Activated CD4-positive, alpha-beta T cell treated with anti-CD3 and anti-CD28 coated beads, Interleukin-10, Interleukin-2, amounts not matched to agents 100 ng/mL and 50 ng/mL, durations not matched to agents 16 hours and 8 hours (primary cell): ENCODE measurements around the gene BCAS1.

ENCODE experiments used
- DNase-seq: peaks from one replicate; pipeline ENCODE4 v3.0.0-alpha.2; 2020

The BCAS1 gene

GRCh38 chr20:53901064-53901463 is 169.3 kb downstream of the BCAS1 start:
- DNase-seq: no peak

- peak; percentile 38 for DNase-seq
Measured at GRCh38 chr20:53900380-53900999, 169.9 kb downstream of the BCAS1 start.

- DNase-seq: peak; percentile 92
Measured at GRCh38 chr20:53899351-53900167, 170.8 kb downstream of the BCAS1 start.

GRCh38 chr20:53898556-53898931 is 171.8 kb downstream of the BCAS1 start:
- DNase-seq: no peak

- DNase-seq: no peak
Measured at GRCh38 chr20:53897884-53898555, 172.4 kb downstream of the BCAS1 start.

- no peak for DNase-seq
Measured at GRCh38 chr20:53896647-53897046, 173.7 kb downstream of the BCAS1 start.

GRCh38 chr20:53896041-53896440 is 174.4 kb downstream of the BCAS1 start:
- DNase-seq: no peak

GRCh38 chr20:53895385-53895755 is 175.0 kb downstream of the BCAS1 start:
- DNase-seq: no peak

- DNase-seq: no peak
Measured at GRCh38 chr20:53894707-53895384, 175.5 kb downstream of the BCAS1 start.
